H9 (cell line): Measurements from ENCODE around the gene USH2A. TPM values are rescaled to one million over a fixed set of nuclear protein-coding genes. Genes with fewer than 3 reads are reported as not detected.

Source experiments
- DNase-seq: peaks from one replicate; pipeline ENCODE4 v3.0.0-alpha.2; 2017
- H2AFZ ChIP-seq: one replicate; pipeline ENCODE4 v1.6.1; 2013; ENCODE audit warnings: mild to moderate bottlenecking, low read length, control low read depth, moderate library complexity
- H2AK5ac ChIP-seq: 2 replicates; pipeline ENCODE4 v1.6.1; 2013; ENCODE audit warnings: low read length, control low read depth, mixed read lengths; ENCODE audit not compliant: insufficient read length
- H2BK120ac ChIP-seq: one replicate; pipeline ENCODE4 v1.6.1; 2013; ENCODE audit warnings: low read depth, mild to moderate bottlenecking, low read length, control low read depth, inconsistent platforms; ENCODE audit not compliant: poor library complexity, severe bottlenecking
- H2BK12ac ChIP-seq: 2 replicates; pipeline ENCODE4 v1.6.1; 2013; ENCODE audit warnings: low read length, control low read depth, mixed read lengths, low read depth; ENCODE audit not compliant: insufficient read length
- H2BK15ac ChIP-seq: 2 replicates; pipeline ENCODE4 v1.6.1; 2013; ENCODE audit warnings: low read depth, low read length, control low read depth
- H2BK20ac ChIP-seq: one replicate; pipeline ENCODE4 v1.6.1; 2013; ENCODE audit warnings: low read depth, mild to moderate bottlenecking, low read length, control low read depth, inconsistent platforms; ENCODE audit not compliant: poor library complexity, severe bottlenecking
- H2BK5ac ChIP-seq: 2 replicates; pipeline ENCODE4 v1.6.1; 2013; ENCODE audit warnings: low read length, control low read depth, mixed read lengths; ENCODE audit not compliant: insufficient read length
- H3K14ac ChIP-seq: 2 replicates; pipeline ENCODE4 v1.6.1; 2013; ENCODE audit warnings: low read length, control low read depth; ENCODE audit not compliant: insufficient read depth
- H3K18ac ChIP-seq: 2 replicates; pipeline ENCODE4 v1.6.1; 2013; ENCODE audit warnings: low read depth, mild to moderate bottlenecking, mixed read lengths, low read length, control low read depth; ENCODE audit not compliant: insufficient read length
- H3K23ac ChIP-seq: 2 replicates; pipeline ENCODE4 v1.6.1; 2013; ENCODE audit warnings: low read length, control low read depth, mixed read lengths, low read depth; ENCODE audit not compliant: insufficient read length
- H3K23me2 ChIP-seq: 2 replicates; pipeline ENCODE4 v1.6.1; 2013; ENCODE audit warnings: low read depth, mild to moderate bottlenecking, mixed read lengths, low read length, control low read depth; ENCODE audit not compliant: insufficient read length, poor library complexity, severe bottlenecking
- H3K27ac ChIP-seq: 2 replicates; pipeline ENCODE4 v1.5.1; 2013; ENCODE audit warnings: low read length, control low read depth, mixed read lengths, low read depth; ENCODE audit not compliant: insufficient read length
- H3K27me3 ChIP-seq: 2 replicates; pipeline ENCODE4 v1.6.1; 2013; ENCODE audit warnings: low read length, control low read depth, inconsistent platforms; ENCODE audit not compliant: insufficient read depth
- H3K4ac ChIP-seq: 2 replicates; pipeline ENCODE4 v1.6.1; 2013; ENCODE audit warnings: low read depth, mild to moderate bottlenecking, control low read depth, inconsistent platforms, low read length, moderate library complexity
- H3K4me1 ChIP-seq: 2 replicates; pipeline ENCODE4 v1.6.1; 2013; ENCODE audit warnings: low read length, control low read depth, inconsistent platforms; ENCODE audit not compliant: insufficient read depth
- H3K4me2 ChIP-seq: 2 replicates; pipeline ENCODE4 v1.6.1; 2013; ENCODE audit warnings: low read length, control low read depth, mixed read lengths; ENCODE audit not compliant: insufficient read length, insufficient read depth
- H3K56ac ChIP-seq: 2 replicates; pipeline ENCODE4 v1.6.1; 2013; ENCODE audit warnings: low read depth, mild to moderate bottlenecking, mixed read lengths, low read length, control low read depth; ENCODE audit not compliant: insufficient read length
- H3K79me1 ChIP-seq: 2 replicates; pipeline ENCODE4 v1.6.1; 2013; ENCODE audit warnings: low read depth, mild to moderate bottlenecking, moderate library complexity, low read length, control low read depth, inconsistent platforms; ENCODE audit not compliant: insufficient read depth, poor library complexity, severe bottlenecking
- H3K79me2 ChIP-seq: 2 replicates; pipeline ENCODE4 v1.6.1; 2013; ENCODE audit warnings: low read length, control low read depth, inconsistent platforms; ENCODE audit not compliant: insufficient read depth
- H3K9ac ChIP-seq: 2 replicates; pipeline ENCODE4 v1.6.1; 2013; ENCODE audit warnings: low read length, control low read depth, mixed read lengths; ENCODE audit not compliant: insufficient read length; ENCODE audit errors: extremely low read depth
- H3K9me3 ChIP-seq: one replicate; pipeline ENCODE4 v1.6.1; 2013; ENCODE audit warnings: low read depth, low read length, inconsistent platforms; ENCODE audit not compliant: control insufficient read depth
- H3T11ph ChIP-seq: one replicate; pipeline ENCODE4 v1.6.1; 2013; ENCODE audit warnings: mild to moderate bottlenecking, low read length, control low read depth, inconsistent platforms
- H4K20me1 ChIP-seq: one replicate; pipeline ENCODE4 v1.6.1; 2013; ENCODE audit not compliant: control insufficient read depth, insufficient read length, insufficient read depth
- H4K5ac ChIP-seq: 2 replicates; pipeline ENCODE4 v1.6.1; 2013; ENCODE audit warnings: low read depth, mild to moderate bottlenecking, mixed read lengths, low read length, control low read depth; ENCODE audit not compliant: insufficient read length
- H4K8ac ChIP-seq: replicated peaks from 2 replicates; pipeline ENCODE4 v1.6.1; 2013; ENCODE audit warnings: low read length, control low read depth, mixed read lengths, low read depth; ENCODE audit not compliant: insufficient read length
- H4K91ac ChIP-seq: 2 replicates; pipeline ENCODE4 v1.6.1; 2013; ENCODE audit warnings: low read depth, mild to moderate bottlenecking, moderate library complexity, mixed read lengths, low read length, control low read depth; ENCODE audit not compliant: insufficient read length
- H3K27ac Mint-ChIP-seq, 3 experiments: 2 replicates in 2 of 3; 3 replicates in 1 of 3; pipeline ENCODE4 v1.8.0; 2020 to 2021; ENCODE audit warnings: mixed read lengths in 3 of 3, mild to moderate bottlenecking in 1 of 3, moderate library complexity in 1 of 3
- H3K27me3 Mint-ChIP-seq: 2 replicates; pipeline ENCODE4 v1.8.0; 2021; ENCODE audit warnings: low read depth, mild to moderate bottlenecking, moderate library complexity, mixed read lengths
- H3K36me3 Mint-ChIP-seq, 3 experiments: 2 replicates in 2 of 3; 3 replicates in 1 of 3; pipeline ENCODE4 v1.8.0; 2020 to 2021; ENCODE audit warnings: low read depth in 3 of 3, mixed read lengths in 3 of 3; ENCODE audit not compliant: insufficient read depth in 1 of 3
- H3K4me1 Mint-ChIP-seq, 2 experiments: 2 replicates each; pipeline ENCODE4 v1.8.0; 2020; ENCODE audit warnings: mixed read lengths in 2 of 2
- H3K4me3 Mint-ChIP-seq, 2 experiments: 2 replicates in 1 of 2; 3 replicates in 1 of 2; pipeline ENCODE4 v1.8.0; 2020 to 2021; ENCODE audit warnings: mild to moderate bottlenecking in 2 of 2, mixed read lengths in 2 of 2, moderate library complexity in 1 of 2
- H3K9me3 Mint-ChIP-seq, 2 experiments: 2 replicates in 1 of 2; 3 replicates in 1 of 2; pipeline ENCODE4 v1.8.0; 2020; ENCODE audit warnings: mild to moderate bottlenecking in 2 of 2, mixed read lengths in 2 of 2, moderate library complexity in 1 of 2
- WGBS: extraction: QIAGEN DNeasy Blood & Tissue Kit; methylation state at CpG from one replicate; pipeline ENCODE4 v1.1.7; 2013; ENCODE audit warnings: missing lambda C conversion rate, low lambda C conversion rate, mixed read lengths; ENCODE audit not compliant: insufficient read length; ENCODE audit errors: extremely low coverage; 5-methylcytosine and 5-hydroxymethylcytosine counted together
- total RNA-seq: library from RNA; stranded (reverse); gene quantifications from 2 replicates; pipeline ENCODE4 v1.2.1, GENCODE V29; 2021
- TF ChIP-seq, protein P1 (sequence below): fragments of 200-600 bp; sonication (generic); conservative IDR thresholded peaks from 3 replicates; pipeline ENCODE4 v1.8.0; 2021; ENCODE audit warnings: antibody characterized with exemption, mild to moderate bottlenecking

The USH2A gene
- total RNA-seq, 1 experiment from 2014 or later: 0.11 TPM

DNA sequence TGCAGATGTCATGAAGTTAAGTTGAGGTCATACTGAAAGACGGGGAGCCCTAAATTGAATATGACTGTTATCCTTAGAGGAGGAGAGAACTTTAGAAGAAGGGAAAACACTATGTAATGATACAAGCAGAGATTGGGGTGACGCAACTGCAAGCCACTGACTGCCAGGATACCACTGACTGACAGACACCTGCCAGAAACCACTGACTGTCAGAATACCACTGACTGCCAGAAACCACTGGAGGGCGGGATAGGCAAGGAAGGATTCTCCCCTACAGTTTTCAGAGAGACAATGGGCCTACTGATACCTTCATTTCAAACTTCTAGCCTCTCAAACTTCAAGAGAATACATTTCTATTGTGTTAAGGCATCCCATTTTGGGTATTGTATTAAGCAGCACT is 388.7 kb downstream of the USH2A start:
- H3K4me2 ChIP-seq: no peak overlapping the region
- no peak overlapping the region for H3K4me3 Mint-ChIP-seq
- H3K27ac Mint-ChIP-seq: no peak overlapping the region; a peak in 1 of 7 replicates
- no peak overlapping the region for H2AFZ ChIP-seq
- H3K79me2 ChIP-seq: no peaks in the 10 kb centered on the region
- no peaks in the 10 kb centered on the region for H3K9me3 ChIP-seq
- H3K9me3 Mint-ChIP-seq: no peaks in the 10 kb centered on the region
- H3K14ac ChIP-seq: no peak overlapping the region
- no peak overlapping the region for H2BK20ac ChIP-seq
- H3K23me2 ChIP-seq: no peaks in the 10 kb centered on the region
- H2BK120ac ChIP-seq: no peak overlapping the region
- no peak overlapping the region for H4K91ac ChIP-seq
- H3K56ac ChIP-seq: no peak overlapping the region
- peak; percentile 69 for DNase-seq
- H3K27me3 ChIP-seq: no peaks in the 10 kb centered on the region
- no peak overlapping the region for H3K27ac ChIP-seq
- no peak overlapping the region for H3K18ac ChIP-seq
- no CpG with 5 or more reads among the region's 3 CpGs for WGBS
- H2BK15ac ChIP-seq: no peak overlapping the region
- TF ChIP-seq, protein P1, sequence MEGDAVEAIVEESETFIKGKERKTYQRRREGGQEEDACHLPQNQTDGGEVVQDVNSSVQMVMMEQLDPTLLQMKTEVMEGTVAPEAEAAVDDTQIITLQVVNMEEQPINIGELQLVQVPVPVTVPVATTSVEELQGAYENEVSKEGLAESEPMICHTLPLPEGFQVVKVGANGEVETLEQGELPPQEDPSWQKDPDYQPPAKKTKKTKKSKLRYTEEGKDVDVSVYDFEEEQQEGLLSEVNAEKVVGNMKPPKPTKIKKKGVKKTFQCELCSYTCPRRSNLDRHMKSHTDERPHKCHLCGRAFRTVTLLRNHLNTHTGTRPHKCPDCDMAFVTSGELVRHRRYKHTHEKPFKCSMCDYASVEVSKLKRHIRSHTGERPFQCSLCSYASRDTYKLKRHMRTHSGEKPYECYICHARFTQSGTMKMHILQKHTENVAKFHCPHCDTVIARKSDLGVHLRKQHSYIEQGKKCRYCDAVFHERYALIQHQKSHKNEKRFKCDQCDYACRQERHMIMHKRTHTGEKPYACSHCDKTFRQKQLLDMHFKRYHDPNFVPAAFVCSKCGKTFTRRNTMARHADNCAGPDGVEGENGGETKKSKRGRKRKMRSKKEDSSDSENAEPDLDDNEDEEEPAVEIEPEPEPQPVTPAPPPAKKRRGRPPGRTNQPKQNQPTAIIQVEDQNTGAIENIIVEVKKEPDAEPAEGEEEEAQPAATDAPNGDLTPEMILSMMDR: peak; percentile 78
- no peaks in the 10 kb centered on the region for H3K27me3 Mint-ChIP-seq
- no peak overlapping the region for H2BK5ac ChIP-seq
- no peak overlapping the region for H4K8ac ChIP-seq
- H3K79me1 ChIP-seq: no peaks in the 10 kb centered on the region
- H4K20me1 ChIP-seq: no peaks in the 10 kb centered on the region
- H4K5ac ChIP-seq: no peak overlapping the region
- H3T11ph ChIP-seq: no peak overlapping the region
- no peak overlapping the region for H3K9ac ChIP-seq
- H2BK12ac ChIP-seq: no peak overlapping the region
- H3K4me1 Mint-ChIP-seq: peaks cover 0 to 2% of the 10 kb centered on the region in 2 experiments; a peak in 2 of 4 replicates
- H3K4ac ChIP-seq: no peak overlapping the region
- H3K23ac ChIP-seq: no peak overlapping the region
- no peaks in the 10 kb centered on the region for H3K4me1 ChIP-seq
- no peak overlapping the region for H2AK5ac ChIP-seq
- no peaks in the 10 kb centered on the region for H3K36me3 Mint-ChIP-seq
